IMR-90 (cell line): ENCODE results near the gene ATP11A. TPM values are rescaled to one million over a fixed set of nuclear protein-coding genes. Genes with fewer than 3 reads are reported as not detected.

Source experiments
- ATAC-seq: fragments of 200-7000 bp; cut with Tn5 transposase; 2 replicates; pipeline ENCODE4 v1.9.1; 2020; ENCODE audit warnings: low read depth, mild to moderate bottlenecking, moderate library complexity
- BruUV-seq: library from RNA; stranded (reverse); fragments of 400-500 nt; replicated peaks from 2 replicates; lab custom pipeline; 2021; lab: Mats Ljungman, UMichigan
- CTCF ChIA-PET: fragments of 300-600 bp; formaldehyde crosslinking; extraction: SDS; loops from one replicate; lab custom pipeline; 2021; ENCODE audit warnings: antibody characterized with exemption; lab: Yijun Ruan, JAX
- POLR2A ChIA-PET: fragments of 300-600 bp; sonication (Branson Sonifier 250); formaldehyde crosslinking; loops from one replicate; lab custom pipeline; 2022; ENCODE audit warnings: antibody characterized with exemption; ENCODE audit not compliant: unreplicated experiment; lab: Charles Lee
- DNase-seq: peaks from one replicate; pipeline ENCODE4 v3.0.0; 2013
- H2AFZ ChIP-seq: replicated peaks from 2 replicates; pipeline ENCODE3; 2013; ENCODE audit warnings: low read length, mild to moderate bottlenecking; ENCODE audit not compliant: poor library complexity
- H2AK5ac ChIP-seq: 2 replicates; pipeline ENCODE4 v1.6.1; 2013; ENCODE audit warnings: low read depth, low read length, inconsistent platforms
- H2AK9ac ChIP-seq: replicated peaks from 2 replicates; pipeline ENCODE3; 2013; ENCODE audit warnings: mild to moderate bottlenecking, low read depth, low read length, moderate library complexity; ENCODE audit not compliant: poor library complexity
- H2BK120ac ChIP-seq: 2 replicates; pipeline ENCODE4 v1.6.1; 2013; ENCODE audit warnings: low read depth, low read length, inconsistent platforms
- H2BK15ac ChIP-seq: 3 replicates; pipeline ENCODE4 v1.6.1; 2013; ENCODE audit warnings: low read depth, low read length, inconsistent platforms
- H2BK20ac ChIP-seq: 2 replicates; pipeline ENCODE4 v1.6.1; 2013; ENCODE audit warnings: low read depth, mild to moderate bottlenecking, inconsistent platforms, low read length, moderate library complexity
- H2BK5ac ChIP-seq: 2 replicates; pipeline ENCODE4 v1.6.1; 2013; ENCODE audit warnings: mild to moderate bottlenecking, low read depth, low read length, inconsistent platforms; ENCODE audit not compliant: poor library complexity, severe bottlenecking
- H3K14ac ChIP-seq: replicated peaks from 2 replicates; pipeline ENCODE4 v1.6.1; 2013; ENCODE audit warnings: low read depth, low read length, inconsistent platforms
- H3K18ac ChIP-seq: 2 replicates; pipeline ENCODE4 v1.6.1; 2013; ENCODE audit warnings: low read depth, low read length, control low read depth
- H3K23ac ChIP-seq: 2 replicates; pipeline ENCODE4 v1.6.1; 2013; ENCODE audit warnings: low read depth, low read length, inconsistent platforms
- H3K27ac ChIP-seq: 2 replicates; pipeline ENCODE4 v1.5.1; 2013; ENCODE audit warnings: mild to moderate bottlenecking, control low read depth, low read length; ENCODE audit not compliant: insufficient read depth
- H3K27me3 ChIP-seq: 2 replicates; pipeline ENCODE4 v1.6.1; 2013; ENCODE audit warnings: low read length; ENCODE audit not compliant: control insufficient read depth, insufficient read depth
- H3K36me3 ChIP-seq: 2 replicates; pipeline ENCODE4 v1.6.1; 2013; ENCODE audit warnings: low read length, mixed read lengths; ENCODE audit not compliant: control insufficient read depth, insufficient read depth
- H3K4ac ChIP-seq: 2 replicates; pipeline ENCODE4 v1.6.1; 2013; ENCODE audit warnings: low read depth, low read length, inconsistent platforms
- H3K4me1 ChIP-seq: 2 replicates; pipeline ENCODE4 v1.6.1; 2013; ENCODE audit warnings: low read length, mixed read lengths; ENCODE audit not compliant: control insufficient read depth, insufficient read depth
- H3K4me2 ChIP-seq: 2 replicates; pipeline ENCODE4 v1.6.1; 2013; ENCODE audit warnings: low read depth, mild to moderate bottlenecking, control low read depth, low read length, moderate library complexity
- H3K4me3 ChIP-seq: 2 replicates; pipeline ENCODE4 v1.5.1; 2013; ENCODE audit warnings: low read depth, mild to moderate bottlenecking, control low read depth, low read length, moderate library complexity; ENCODE audit not compliant: insufficient read depth
- H3K56ac ChIP-seq: 2 replicates; pipeline ENCODE4 v1.6.1; 2013; ENCODE audit warnings: low read length, inconsistent platforms; ENCODE audit not compliant: insufficient read depth; ENCODE audit errors: extremely low read depth
- H3K79me1 ChIP-seq, 2 experiments: 2 replicates each; pipeline ENCODE4 v1.6.1; 2013; ENCODE audit warnings: low read length in 2 of 2, inconsistent platforms in 1 of 2, low read depth in 1 of 2
- H3K9ac ChIP-seq: 2 replicates; pipeline ENCODE4 v1.6.1; 2013; ENCODE audit warnings: low read depth, low read length, control low read depth
- H3K9me1 ChIP-seq: 2 replicates; pipeline ENCODE4 v1.6.1; 2013; ENCODE audit warnings: low read length, inconsistent platforms; ENCODE audit not compliant: insufficient read depth
- H3K9me3 ChIP-seq: 2 replicates; pipeline ENCODE4 v1.6.1; 2013; ENCODE audit warnings: low read length; ENCODE audit not compliant: control insufficient read depth, insufficient read depth
- H4K20me1 ChIP-seq: 2 replicates; pipeline ENCODE4 v1.6.1; 2013; ENCODE audit warnings: low read length, inconsistent platforms; ENCODE audit not compliant: insufficient read depth
- H4K5ac ChIP-seq: 2 replicates; pipeline ENCODE4 v1.6.1; 2013; ENCODE audit warnings: mild to moderate bottlenecking, low read depth, low read length, control low read depth
- H4K8ac ChIP-seq, 2 experiments: 2 replicates each; pipeline ENCODE4 v1.6.1; 2013; ENCODE audit warnings: low read depth in 2 of 2, low read length in 2 of 2, control low read depth in 1 of 2, inconsistent platforms in 1 of 2
- H4K91ac ChIP-seq: 2 replicates; pipeline ENCODE4 v1.6.1; 2013; ENCODE audit warnings: low read depth, low read length, inconsistent platforms; ENCODE audit not compliant: insufficient read depth
- CHD1 ChIP-seq: IDR thresholded peaks from 2 replicates; pipeline ENCODE4 v1.6.1; 2012; ENCODE audit warnings: low read depth, low read length, improper control_type of control experiment
- WGBS, 2 experiments: methylation state at CpG; one replicate each; pipeline versions ENCODE4 v1.1.5 to v1.1.7; 2013; ENCODE audit warnings: missing lambda C conversion rate in 2 of 2; ENCODE audit not compliant: insufficient read length in 1 of 2; ENCODE audit errors: extremely low coverage in 2 of 2; 5-methylcytosine and 5-hydroxymethylcytosine counted together
- dilution Hi-C: fragments of 300-500 bp; cut with HindIII; formaldehyde crosslinking; loops from one replicate; pipeline ENCODE4 v1.14.3; 2018; ENCODE audit warnings: low sequenced_read_pairs; ENCODE audit not compliant: unreplicated experiment
- in situ Hi-C: fragments of 300-500 bp; cut with MboI; formaldehyde crosslinking; loops from 3 replicates; pipeline ENCODE4 v1.14.3; 2019; ENCODE audit warnings: low sequenced_read_pairs, inconsistent platforms, mixed read lengths
- intact Hi-C: fragments of 100-400 bp; cut with micrococcal nuclease; formaldehyde crosslinking; loops from 2 replicates; pipeline ENCODE4 v1.10.0; 2022
- polyA plus RNA-seq, 3 experiments: library from polyadenylated mRNA; depleted of rRNA; stranded (reverse); fragments of >200 nt; gene quantifications; 2 replicates each; pipeline ENCODE4 v1.2.3, GENCODE V29; 2012; ENCODE audit warnings: low replicate concordance in 1 of 3
- total RNA-seq: library from RNA; depleted of rRNA; stranded (reverse); fragments of >200 nt; gene quantifications from 2 replicates; pipeline ENCODE4 v1.2.3, GENCODE V29; 2012

Gene ATP11A
- total and polyA plus RNA-seq, 2 of the 4 experiments (the other 2 are of a cell fraction) = 8.4 to 12.0 TPM

DNA sequence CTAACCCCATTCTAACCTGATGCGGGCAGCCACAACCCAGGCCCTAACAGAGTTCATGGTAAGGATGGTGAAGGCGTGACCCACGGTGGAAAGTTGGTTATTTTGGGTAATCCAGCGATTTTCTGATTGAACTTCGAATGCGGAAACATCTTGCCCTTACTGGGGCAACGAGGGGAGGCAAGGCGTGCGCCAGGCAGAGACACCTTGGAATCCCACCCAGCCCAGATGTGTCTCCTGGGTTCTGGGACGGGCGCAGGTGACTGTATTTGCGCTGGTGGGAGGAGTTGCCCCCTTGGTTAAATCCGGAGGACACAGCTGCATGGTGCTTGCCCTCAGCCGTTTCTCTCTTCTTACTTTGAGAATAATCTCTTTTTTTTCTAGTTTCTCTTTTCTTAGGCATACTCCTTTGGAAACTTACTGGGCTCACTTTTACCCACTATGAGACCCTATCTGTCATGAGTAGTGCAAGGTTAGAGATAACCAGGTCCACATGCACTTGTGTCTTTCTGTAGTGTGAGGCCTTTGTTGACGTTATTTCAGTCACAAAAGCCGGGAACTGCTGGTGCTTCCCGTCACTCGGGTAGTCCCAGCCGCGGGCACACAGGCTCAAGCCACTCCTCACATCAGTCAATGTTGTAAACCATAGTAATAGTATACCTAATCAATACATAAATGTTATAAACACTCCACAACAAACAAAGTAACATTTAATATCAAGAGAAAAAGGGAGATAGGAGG, 81.5 kb downstream of the ATP11A start:
- no peaks in the 10 kb centered on the region; the same call in 1 of the 2 replicates for H3K9me1 ChIP-seq
- H3K79me1 ChIP-seq = peaks cover 3 to 16% of the 10 kb centered on the region in 2 experiments; a peak in 1 of 4 replicates
- CTCF ChIA-PET = no interaction called here
- no peak overlapping the region for H4K91ac ChIP-seq
- POLR2A ChIA-PET = no interaction called here
- H3K14ac ChIP-seq = no peak overlapping the region
- ATAC-seq (no peak), DNase-seq (no peak)
- no peaks in the 10 kb centered on the region; the same call in 1 of the 2 replicates for H3K4me1 ChIP-seq
- H2BK15ac ChIP-seq = no peak overlapping the region
- H2BK120ac ChIP-seq = no peak overlapping the region
- no peak overlapping the region for H3K56ac ChIP-seq
- H3K27me3 ChIP-seq = no peaks in the 10 kb centered on the region
- H2BK5ac ChIP-seq = no peak overlapping the region
- no peak overlapping the region for H3K4ac ChIP-seq
- 100% methylated on average over 6 of the region's 20 CpGs; no CpG with 5 or more reads in 1 of the 2 experiments for WGBS, 2 experiments
- H2AK5ac ChIP-seq = no peak overlapping the region
- BruUV-seq = no TSS peak
- in situ Hi-C loops (no loop called here), dilution Hi-C loops (no loop called here), intact Hi-C loops (no loop called here)
- no peak for TF ChIP-seq CHD1
- no peak overlapping the region for H4K5ac ChIP-seq
- H3K27ac ChIP-seq = no peak overlapping the region
- H3K9me3 ChIP-seq = no peaks in the 10 kb centered on the region
- H3K18ac ChIP-seq = no peak overlapping the region
- H3K4me2 ChIP-seq = no peak overlapping the region
- no peak overlapping the region for H3K23ac ChIP-seq
- no peak overlapping the region for H2AFZ ChIP-seq
- no peak overlapping the region for H2AK9ac ChIP-seq
- no peak overlapping the region for H4K8ac ChIP-seq
- H3K36me3 ChIP-seq = peaks cover 3% of the 10 kb centered on the region; the same call in 1 of the 2 replicates
- no peak overlapping the region for H2BK20ac ChIP-seq
- H3K4me3 ChIP-seq = no peak overlapping the region
- H3K9ac ChIP-seq = no peak overlapping the region
- peaks cover 22% of the 10 kb centered on the region for H4K20me1 ChIP-seq
